Motor neuron (in vitro differentiated cells): ENCODE results near the gene RPTOR. TPM values are rescaled to one million over a fixed set of nuclear protein-coding genes. Genes with fewer than 3 reads are reported as not detected.
"Not testable (repeated sequence)": the region's sequence is repeated elsewhere in the genome, so short reads cannot be mapped to it uniquely, and the experiment has no call there.

ENCODE experiments used
- ATAC-seq, 8 experiments: fragments of 200-7000 bp; cut with Tn5 transposase; replicated peaks in 6 of 8; 2 replicates each; pipeline ENCODE4 v1.8.0; 2021; ENCODE audit warnings: mild to moderate bottlenecking in 8 of 8, moderate library complexity in 8 of 8
- H3K27ac ChIP-seq, 2 donors: fragments of 250-450 bp; sonication (Bioruptor Pico); 2 replicates each; pipeline ENCODE4 v1.9.0; 2021; ENCODE audit warnings: antibody characterized with exemption in 2 of 2, mild to moderate bottlenecking in 2 of 2, moderate library complexity in 1 of 2
- H3K4me1 ChIP-seq, 2 donors: fragments of 250-450 bp; sonication (Bioruptor Pico); replicated peaks in 1 of 2; 2 replicates each; pipeline ENCODE4 v1.6.1; 2021; ENCODE audit warnings: antibody characterized with exemption in 2 of 2, mild to moderate bottlenecking in 2 of 2, moderate library complexity in 1 of 2
- H3K4me3 ChIP-seq, 5 donors: fragments of 250-450 bp; sonication (Bioruptor Pico); 2 replicates each; pipeline ENCODE4 v1.9.0; 2021; ENCODE audit warnings: antibody characterized with exemption in 5 of 5, mild to moderate bottlenecking in 5 of 5, moderate library complexity in 4 of 5
- WGBS, 10 experiments: fragments of 450-650 bp; shearing (Covaris generic); methylation state at CpG; one replicate each; pipeline ENCODE4 v1.0.0; 2022; 5-methylcytosine and 5-hydroxymethylcytosine counted together
- in situ Hi-C, 9 experiments: fragments of 400-800 bp; cut with MboI; loops; one replicate each; pipeline ENCODE4 v1.15.0; 2021; ENCODE audit warnings: low sequenced_read_pairs in 9 of 9, low pct_unique_long_range_greater_than_20kb in 2 of 9; ENCODE audit not compliant: unreplicated experiment in 9 of 9
- total RNA-seq, 8 experiments: library from RNA; unstranded; fragments of 300-600 nt; gene quantifications; 2 replicates each; pipeline versions ENCODE4 v1.2.3 to v1.2.4, GENCODE V29; 2022

The RPTOR gene
- total RNA-seq, 8 experiments from 2014 or later = 15.6 to 53.3 (median 19.2) TPM

DNA sequence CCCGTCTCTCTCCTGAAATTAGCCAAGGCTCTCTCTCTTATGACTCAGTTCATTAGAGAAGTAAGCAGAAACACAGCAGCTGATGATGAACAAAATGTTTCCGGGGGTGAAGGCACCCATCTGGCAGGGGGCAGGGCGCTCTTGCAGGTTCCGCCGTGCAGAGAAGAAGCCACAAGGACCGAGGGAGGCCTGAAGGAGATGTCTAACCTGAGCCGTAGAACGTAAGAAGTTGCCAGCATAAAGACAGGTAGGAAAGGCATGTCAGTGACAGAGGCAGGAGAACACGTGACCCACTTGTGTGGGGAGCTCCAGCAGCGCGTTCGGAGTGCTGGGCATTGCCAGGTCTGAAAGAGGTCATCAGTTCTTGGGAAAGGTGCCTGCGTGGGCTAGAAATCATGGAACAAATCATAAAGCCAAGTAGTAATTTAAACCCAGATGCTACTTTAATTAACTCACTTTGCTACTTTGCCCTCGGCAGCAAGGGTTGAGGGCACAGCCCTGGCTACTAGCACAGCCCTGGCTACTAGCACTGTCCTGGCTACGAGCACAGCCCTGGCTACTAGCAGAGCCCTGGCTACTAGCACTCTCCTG is 198.6 kb downstream of the RPTOR start:
- ATAC-seq = peak in 2 of 8 experiments; percentile 25
- peak overlapping the region in 1 of 2 donors; percentile 22 for H3K27ac ChIP-seq
- 39 to 89% (median 75%) methylated on average over 2 to 11 of the region's 15 CpGs; no CpG with 5 or more reads in 1 of the 10 experiments for WGBS, 10 experiments
- H3K4me3 ChIP-seq = no peak overlapping the region
- peaks cover 0 to 6% of the 10 kb centered on the region in 2 donors for H3K4me1 ChIP-seq
- in situ Hi-C loops = no loop called here

DNA sequence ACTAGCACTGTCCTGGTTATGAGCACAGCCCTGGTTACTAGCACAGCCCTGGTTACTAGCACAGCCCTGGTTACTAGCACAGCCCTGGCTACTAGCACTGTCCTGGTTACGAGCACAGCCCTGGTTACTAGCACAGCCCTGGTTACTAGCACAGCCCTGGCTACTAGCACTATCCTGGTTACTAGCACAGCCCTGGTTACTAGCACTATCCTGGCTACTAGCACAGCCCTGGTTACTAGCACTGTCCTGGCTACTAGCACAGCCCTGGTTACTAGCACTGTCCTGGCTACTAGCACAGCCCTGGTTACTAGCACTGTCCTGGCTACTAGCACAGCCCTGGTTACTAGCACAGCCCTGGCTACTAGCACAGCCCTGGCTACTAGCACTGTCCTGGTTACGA is 199.3 kb downstream of the RPTOR start:
- H3K27ac ChIP-seq, H3K4me3 ChIP-seq, ATAC-seq, in situ Hi-C loops, H3K4me1 ChIP-seq: not testable (repeated sequence)
- WGBS, 10 experiments = no CpG with 5 or more reads among the region's 2 CpGs

DNA sequence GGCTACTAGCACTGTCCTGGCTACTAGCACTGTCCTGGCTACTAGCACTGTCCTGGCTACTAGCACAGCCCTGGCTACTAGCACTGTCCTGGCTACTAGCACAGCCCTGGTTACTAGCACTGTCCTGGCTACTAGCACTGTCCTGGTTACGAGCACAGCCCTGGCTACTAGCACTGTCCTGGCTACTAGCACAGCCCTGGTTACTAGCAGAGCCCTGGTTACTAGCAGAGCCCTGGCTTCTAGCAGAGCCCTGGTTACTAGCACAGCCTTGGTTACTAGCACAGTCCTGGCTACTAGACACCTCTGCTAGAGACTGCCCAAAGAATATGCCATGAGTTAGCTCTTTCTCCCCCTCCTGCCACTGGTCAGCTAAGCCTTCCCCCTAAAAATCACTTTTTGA is 200.1 kb downstream of the RPTOR start:
- H3K27ac ChIP-seq, in situ Hi-C loops, H3K4me1 ChIP-seq, ATAC-seq, H3K4me3 ChIP-seq: not testable (repeated sequence)
- WGBS, 10 experiments = no CpG with 5 or more reads among the region's 1 CpG

DNA sequence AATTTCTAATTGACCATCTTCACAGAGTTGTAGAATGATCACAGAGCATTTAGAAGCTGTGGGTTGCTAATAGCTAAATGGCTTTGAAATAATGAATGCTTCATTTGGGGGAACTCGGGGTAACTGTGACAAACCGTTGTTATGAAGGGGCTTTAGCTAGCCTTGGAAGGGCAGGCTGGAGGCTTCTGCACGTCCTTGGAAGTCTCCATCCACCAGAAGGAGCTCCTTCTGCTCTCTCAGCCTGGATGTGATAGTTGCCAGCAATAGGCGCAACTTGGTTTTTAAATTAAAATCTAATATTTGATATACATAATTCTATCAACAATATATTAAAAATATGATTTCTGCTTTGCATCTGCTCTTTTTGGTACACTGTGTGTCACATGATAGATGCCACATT is 200.5 kb downstream of the RPTOR start:
- Histone ChIP-seq H3K27ac (no peak overlapping the region), H3K4me1 (no peaks in the 10 kb centered on the region), H3K4me3 (no peak overlapping the region)
- ATAC-seq = no peak
- in situ Hi-C loops = no loop called here
- 73 to 100% (median 96%) methylated on average over 1 to 4 of the region's 4 CpGs; no CpG with 5 or more reads in 2 of the 10 experiments for WGBS, 10 experiments

DNA sequence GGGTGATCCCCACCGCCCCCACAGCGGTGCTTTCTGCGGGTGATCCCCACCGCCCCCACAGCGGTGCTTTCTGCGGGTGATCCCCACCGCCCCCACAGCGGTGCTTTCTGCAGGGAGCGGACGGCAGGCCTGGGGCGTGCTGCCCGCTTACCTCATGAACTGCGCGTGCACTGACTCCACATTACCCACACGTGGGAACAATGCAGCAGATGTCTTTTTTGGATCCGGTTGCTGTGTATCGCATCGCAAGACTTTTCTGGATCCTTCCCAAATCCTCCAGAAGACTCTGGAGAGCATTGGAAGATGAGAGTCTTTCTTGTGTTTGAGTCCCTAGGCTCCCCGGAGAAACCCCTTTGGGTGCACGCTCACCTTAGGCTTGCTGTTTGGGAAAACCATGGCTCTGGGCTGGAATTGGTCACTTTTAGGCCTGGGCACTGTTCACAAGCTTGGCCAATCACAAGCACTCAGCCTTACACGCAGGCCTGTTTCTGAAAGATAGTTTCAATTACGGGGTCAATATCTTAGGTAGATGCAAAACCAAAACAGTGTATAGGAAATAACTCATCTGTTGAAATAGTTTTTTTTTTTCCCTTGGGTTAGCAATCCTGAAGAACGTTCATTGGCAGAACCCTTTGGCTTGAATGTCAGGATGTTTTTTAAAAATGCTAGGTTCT is 201.8 kb downstream of the RPTOR start:
- Histone ChIP-seq H3K4me3 (no peak overlapping the region), H3K27ac (no peak overlapping the region), H3K4me1 (peaks cover 5 to 7% of the 10 kb centered on the region in 2 donors)
- in situ Hi-C loops = no loop called here
- no peak for ATAC-seq
- WGBS, 10 experiments = 80 to 100% (median 96%) methylated on average over 1 to 8 of the region's 23 CpGs; no CpG with 5 or more reads in 1 of the 10 experiments

DNA sequence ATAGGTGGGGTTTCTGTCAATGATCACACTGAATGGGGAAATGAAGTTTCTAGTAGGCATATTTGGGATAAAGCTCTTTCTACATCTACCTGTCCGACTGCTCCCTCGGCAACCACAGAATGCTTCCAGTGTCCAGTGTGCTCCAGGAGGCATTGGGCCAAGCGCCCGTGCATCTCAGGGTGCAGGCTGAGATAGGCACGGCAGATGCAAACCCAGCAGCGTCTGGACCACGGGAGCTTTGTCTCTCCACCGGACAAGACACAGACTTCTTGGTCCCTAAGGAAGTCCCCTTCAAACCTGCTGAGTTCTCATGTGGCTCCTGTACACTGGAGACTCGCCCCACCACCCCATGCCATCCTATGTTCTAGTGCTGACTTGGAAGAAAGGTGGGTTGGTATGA is 202.8 kb downstream of the RPTOR start:
- 87 to 100% (median 95%) methylated on average over 3 to 9 of the region's 9 CpGs; no CpG with 5 or more reads in 6 of the 10 experiments for WGBS, 10 experiments
- H3K27ac ChIP-seq = no peak overlapping the region
- H3K4me1 ChIP-seq = peaks cover 15 to 18% of the 10 kb centered on the region in 2 donors
- in situ Hi-C loops = no loop called here
- no peak for ATAC-seq
- no peak overlapping the region for H3K4me3 ChIP-seq

DNA sequence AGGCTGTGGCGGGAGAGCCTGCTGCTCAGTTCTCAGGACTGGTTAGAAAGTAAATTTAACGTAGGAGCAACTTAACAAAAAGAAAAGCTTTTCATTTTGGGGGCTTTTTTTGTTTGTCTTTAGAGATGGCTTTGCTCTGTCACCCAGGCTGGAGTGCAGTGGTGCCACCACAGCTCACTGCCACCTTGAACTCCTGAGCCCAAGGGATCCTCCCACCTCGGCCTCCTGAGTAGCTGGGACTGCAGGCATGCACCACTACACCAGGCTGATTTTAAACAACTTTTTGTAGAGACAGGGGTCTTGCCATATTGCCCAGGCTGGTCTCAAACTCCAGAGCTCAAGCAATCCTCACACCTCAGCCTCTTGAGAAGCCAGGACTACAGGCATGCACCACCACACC is 205.0 kb downstream of the RPTOR start:
- WGBS, 10 experiments = 80 to 100% (median 97%) methylated on average over 1 to 3 of the region's 3 CpGs; no CpG with 5 or more reads in 6 of the 10 experiments
- Histone ChIP-seq H3K4me3 (no peak overlapping the region), H3K27ac (no peak overlapping the region), H3K4me1 (peaks cover 21 to 28% of the 10 kb centered on the region in 2 donors)
- in situ Hi-C loops = no loop called here
- no peak for ATAC-seq

DNA sequence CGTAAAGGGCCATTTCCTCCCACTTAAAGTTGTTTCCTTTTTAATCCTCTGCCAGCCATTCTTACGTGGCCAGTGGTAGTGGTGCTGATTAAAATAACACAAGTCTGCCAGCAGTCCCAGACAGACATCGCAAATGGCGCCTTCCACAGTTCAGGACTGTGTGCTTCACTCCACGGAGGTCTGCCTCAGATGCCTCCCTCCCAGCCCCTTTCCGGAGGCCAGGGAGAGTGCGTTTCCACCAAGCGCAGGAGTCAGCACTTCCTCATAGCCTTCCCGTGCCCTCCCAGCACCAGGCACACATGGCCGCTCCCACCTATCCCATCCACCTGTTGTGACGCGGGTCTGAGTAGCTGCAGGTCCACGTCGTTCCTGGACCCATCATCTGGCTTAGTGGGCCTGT is 205.6 kb downstream of the RPTOR start:
- WGBS, 10 experiments = 56 to 100% (median 80%) methylated on average over 1 to 13 of the region's 14 CpGs; no CpG with 5 or more reads in 2 of the 10 experiments
- no peak overlapping the region for H3K27ac ChIP-seq
- H3K4me1 ChIP-seq = peaks cover 21 to 28% of the 10 kb centered on the region in 2 donors
- ATAC-seq = no peak
- in situ Hi-C loops = no loop called here
- H3K4me3 ChIP-seq = no peak overlapping the region

DNA sequence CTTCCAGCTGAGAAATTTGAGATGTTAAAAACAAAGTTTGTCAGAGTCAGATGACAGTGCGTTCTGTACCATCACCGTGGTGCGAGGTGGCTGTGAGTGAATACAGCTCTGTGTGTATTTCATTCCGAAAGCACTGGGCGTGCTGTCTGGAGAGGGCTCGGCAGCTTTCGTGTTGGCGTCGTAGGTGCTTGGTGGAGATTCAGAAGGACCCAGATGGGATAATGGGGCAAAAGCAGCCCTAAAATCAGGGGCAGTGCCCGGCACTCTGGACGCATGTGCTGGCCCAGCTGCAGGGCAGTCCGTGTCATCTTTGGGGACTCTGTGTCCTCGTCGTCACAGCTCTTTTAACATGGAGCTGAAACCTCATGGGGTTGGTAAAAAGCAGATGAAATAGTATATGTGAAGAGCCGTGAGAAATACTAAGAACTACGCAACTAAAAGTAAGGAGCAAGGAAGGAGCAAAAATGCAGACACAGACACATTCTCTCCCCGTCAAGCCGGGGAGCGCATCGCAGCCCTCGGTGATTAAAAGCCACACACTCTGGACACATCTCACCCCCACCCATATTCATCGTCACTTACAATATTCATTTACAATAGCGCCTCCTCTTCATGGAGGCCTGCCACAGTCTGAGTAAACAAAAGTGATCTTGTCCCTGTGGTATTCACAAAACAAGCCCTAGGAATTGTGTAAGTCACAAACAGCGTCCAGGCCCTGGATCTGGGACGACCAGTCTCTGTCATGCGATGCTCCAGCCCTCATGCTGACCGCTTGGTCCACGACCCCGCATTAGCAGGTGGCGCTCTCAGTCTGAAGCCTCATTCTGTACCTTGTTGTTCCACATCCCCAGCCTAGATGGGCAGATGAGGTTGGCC is 206.7 kb downstream of the RPTOR start:
- H3K4me3 ChIP-seq = no peak overlapping the region
- H3K4me1 ChIP-seq = peaks cover 24 to 31% of the 10 kb centered on the region in 2 donors
- H3K27ac ChIP-seq = peak overlapping the region in 1 of 2 donors; percentile 3
- WGBS, 10 experiments = 4 to 100% (median 70%) methylated on average over 2 to 13 of the region's 30 CpGs; no CpG with 5 or more reads in 1 of the 10 experiments
- in situ Hi-C loops = no loop called here
- ATAC-seq = peak; percentile 80 to 97 (median 88)

DNA sequence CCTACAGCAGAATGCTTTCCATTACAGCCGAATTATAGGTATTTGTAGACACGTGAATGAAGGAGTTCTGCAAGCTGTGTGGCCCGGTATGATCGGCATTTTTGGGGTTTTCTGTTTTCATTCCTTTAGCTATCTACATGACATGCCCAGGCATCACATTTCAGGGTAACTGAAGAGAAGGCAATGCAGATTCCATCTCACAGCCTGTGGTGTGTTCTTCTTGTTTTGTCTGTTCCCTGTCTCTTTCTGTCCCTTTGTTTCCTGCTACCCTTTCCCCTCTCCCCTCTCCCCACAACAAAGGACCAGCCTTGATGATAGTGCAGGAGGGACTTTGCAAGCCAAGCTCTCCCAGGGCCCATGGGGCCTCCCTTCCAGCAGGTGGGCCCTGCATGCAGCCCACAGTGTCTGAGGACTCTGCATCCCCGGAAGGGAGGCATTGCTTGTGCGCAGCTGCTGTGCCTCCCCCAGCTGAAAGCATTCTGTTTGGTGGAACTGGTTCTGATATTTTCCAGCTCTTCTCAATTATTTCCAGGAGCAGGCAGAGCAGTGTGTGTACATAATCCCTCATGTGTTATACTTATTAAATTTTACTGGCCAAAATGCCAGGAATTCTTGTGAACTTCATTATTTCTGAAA is 207.4 kb downstream of the RPTOR start:
- H3K4me1 ChIP-seq = peaks cover 24 to 31% of the 10 kb centered on the region in 2 donors
- peak in 5 of 8 experiments; percentile 9 to 23 (median 17) for ATAC-seq
- peak overlapping the region in 1 of 2 donors; percentile 46 for H3K27ac ChIP-seq
- in situ Hi-C loops = no loop called here
- 0 to 80% (median 51%) methylated on average over 1 to 4 of the region's 6 CpGs; no CpG with 5 or more reads in 2 of the 10 experiments for WGBS, 10 experiments
- H3K4me3 ChIP-seq = no peak overlapping the region

DNA sequence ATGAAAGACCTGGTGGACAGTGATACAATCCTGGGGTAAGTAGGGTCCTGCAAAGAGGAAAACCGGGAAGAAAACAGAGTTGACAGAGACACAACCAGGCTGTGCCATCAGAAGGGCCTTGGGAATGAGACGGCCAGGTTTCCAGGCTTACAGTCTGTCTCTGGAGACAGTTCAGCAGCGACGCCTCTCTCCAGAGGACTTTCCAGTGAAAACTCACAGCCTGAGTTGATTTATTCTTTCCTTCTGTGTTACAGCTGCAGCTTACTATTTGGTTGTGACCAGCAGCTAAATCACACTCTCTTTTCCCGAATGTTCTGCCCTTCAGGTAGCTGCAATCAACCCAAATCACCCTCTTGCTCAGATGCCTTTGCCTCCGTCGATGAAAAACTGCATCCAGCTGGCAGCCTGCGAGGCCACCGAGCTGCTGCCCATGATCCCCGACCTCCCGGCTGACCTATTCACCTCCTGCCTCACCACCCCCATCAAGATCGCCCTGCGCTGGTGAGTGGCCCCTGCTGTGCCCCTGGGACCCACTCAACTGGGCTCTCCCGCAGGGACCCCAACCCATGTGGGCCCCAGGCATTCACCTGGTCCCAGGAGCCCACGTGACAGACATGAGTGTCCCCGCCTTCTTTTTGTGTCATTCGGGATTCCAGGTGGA is 209.2 kb downstream of the RPTOR start:
- no peak overlapping the region for H3K4me3 ChIP-seq
- no peak overlapping the region for H3K27ac ChIP-seq
- H3K4me1 ChIP-seq = peaks cover 24 to 31% of the 10 kb centered on the region in 2 donors
- WGBS, 10 experiments = 49 to 100% (median 86%) methylated on average over 1 to 7 of the region's 17 CpGs; no CpG with 5 or more reads in 3 of the 10 experiments
- ATAC-seq = peak in 1 of 8 experiments; percentile 53
- in situ Hi-C loops = no loop called here

DNA sequence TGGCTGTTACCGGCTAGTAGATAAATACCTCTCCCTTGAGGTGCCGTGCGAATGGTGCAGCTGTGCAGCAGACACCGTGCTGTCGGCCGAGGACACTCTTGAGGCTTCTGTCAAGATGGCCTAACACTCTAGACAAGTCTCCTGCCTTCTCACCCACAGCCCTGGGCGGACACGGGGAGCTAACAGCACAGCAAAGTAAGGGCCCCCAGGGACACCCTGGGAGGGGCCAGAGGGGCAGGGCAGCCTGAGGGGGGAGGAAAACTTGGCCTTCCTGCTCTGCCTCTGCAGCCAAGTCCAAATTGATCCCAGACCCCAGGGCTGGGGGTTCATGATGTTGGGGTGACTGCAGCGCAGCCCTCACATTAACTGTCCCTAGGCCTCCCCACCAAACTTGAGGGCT is 210.2 kb downstream of the RPTOR start:
- WGBS, 10 experiments = 88 to 92% methylated on average over 5 to 6 of the region's 9 CpGs; no CpG with 5 or more reads in 8 of the 10 experiments
- no peak overlapping the region for H3K27ac ChIP-seq
- H3K4me3 ChIP-seq = no peak overlapping the region
- in situ Hi-C loops = no loop called here
- H3K4me1 ChIP-seq = peaks cover 24 to 33% of the 10 kb centered on the region in 2 donors
- ATAC-seq = no peak
